ENCODE results near the gene MPPED1. TPM values are rescaled to one million over a fixed set of nuclear protein-coding genes. Genes with fewer than 3 reads are reported as not detected.

The MPPED1 gene
- polyA plus RNA-seq, 1 of the 3 experiments (the other 2 are of a cell fraction) = 0.03 TPM

- no peaks in the 10 kb centered on the region for H3F3A ChIP-seq (replicated peaks; ENCODE audit: insufficient read depth)
- no peak overlapping the region for H3K9ac ChIP-seq
- H3K4me3 ChIP-seq (ENCODE audit: low read depth in 2 of 2, low read length in 1 of 2) = no peak overlapping the region
- ChIA-PET POLR2A (no interaction called here), CTCF (no interaction called here)
- no peaks in the 10 kb centered on the region for H3K4me1 ChIP-seq (ENCODE audit: control insufficient read depth in 1 of 2, insufficient read depth in 2 of 2, low read depth in 1 of 2, low read length in 1 of 2)
- H3K27ac ChIP-seq (ENCODE audit: low read depth in 2 of 2, low read length in 1 of 2) = no peak overlapping the region
- H4K20me1 ChIP-seq (ENCODE audit: insufficient read depth) = no peaks in the 10 kb centered on the region
- DNase-seq = no peak
- TF ChIP-seq FOXJ3 (CRISPR knock-in tag; IDR thresholded peaks at IDR 0.05) (no peak), GABPA (IDR thresholded peaks at IDR 0.05; ENCODE audit: low read depth) (no peak), RFX5 (IDR thresholded peaks at IDR 0.05; ENCODE audit: low read length) (no peak), YY1 (IDR thresholded peaks at IDR 0.05; ENCODE audit: low read depth) (no peak), CHD2 (IDR thresholded peaks at IDR 0.05; ENCODE audit: low read length, partially characterized antibody) (no peak), TEAD4 (IDR thresholded peaks at IDR 0.05; ENCODE audit: borderline replicate concordance, insufficient read depth) (no peak), JUND (IDR thresholded peaks at IDR 0.05) (no peak), RCOR1 (IDR thresholded peaks at IDR 0.05; ENCODE audit: low read length) (no peak), MAX (IDR thresholded peaks at IDR 0.05; ENCODE audit: low read depth) (no peak), FOXM1 (IDR thresholded peaks at IDR 0.05; ENCODE audit: low read depth) (no peak), TCF12 (IDR thresholded peaks at IDR 0.05) (no peak), RAD21 (IDR thresholded peaks at IDR 0.05; ENCODE audit: low read length) (no peak), EZH2phosphoT487 (IDR thresholded peaks at IDR 0.05; ENCODE audit: borderline replicate concordance, low read depth) (no peak), NFIC (IDR thresholded peaks at IDR 0.05; ENCODE audit: borderline replicate concordance) (no peak)
- TF ChIP-seq, protein P1, sequence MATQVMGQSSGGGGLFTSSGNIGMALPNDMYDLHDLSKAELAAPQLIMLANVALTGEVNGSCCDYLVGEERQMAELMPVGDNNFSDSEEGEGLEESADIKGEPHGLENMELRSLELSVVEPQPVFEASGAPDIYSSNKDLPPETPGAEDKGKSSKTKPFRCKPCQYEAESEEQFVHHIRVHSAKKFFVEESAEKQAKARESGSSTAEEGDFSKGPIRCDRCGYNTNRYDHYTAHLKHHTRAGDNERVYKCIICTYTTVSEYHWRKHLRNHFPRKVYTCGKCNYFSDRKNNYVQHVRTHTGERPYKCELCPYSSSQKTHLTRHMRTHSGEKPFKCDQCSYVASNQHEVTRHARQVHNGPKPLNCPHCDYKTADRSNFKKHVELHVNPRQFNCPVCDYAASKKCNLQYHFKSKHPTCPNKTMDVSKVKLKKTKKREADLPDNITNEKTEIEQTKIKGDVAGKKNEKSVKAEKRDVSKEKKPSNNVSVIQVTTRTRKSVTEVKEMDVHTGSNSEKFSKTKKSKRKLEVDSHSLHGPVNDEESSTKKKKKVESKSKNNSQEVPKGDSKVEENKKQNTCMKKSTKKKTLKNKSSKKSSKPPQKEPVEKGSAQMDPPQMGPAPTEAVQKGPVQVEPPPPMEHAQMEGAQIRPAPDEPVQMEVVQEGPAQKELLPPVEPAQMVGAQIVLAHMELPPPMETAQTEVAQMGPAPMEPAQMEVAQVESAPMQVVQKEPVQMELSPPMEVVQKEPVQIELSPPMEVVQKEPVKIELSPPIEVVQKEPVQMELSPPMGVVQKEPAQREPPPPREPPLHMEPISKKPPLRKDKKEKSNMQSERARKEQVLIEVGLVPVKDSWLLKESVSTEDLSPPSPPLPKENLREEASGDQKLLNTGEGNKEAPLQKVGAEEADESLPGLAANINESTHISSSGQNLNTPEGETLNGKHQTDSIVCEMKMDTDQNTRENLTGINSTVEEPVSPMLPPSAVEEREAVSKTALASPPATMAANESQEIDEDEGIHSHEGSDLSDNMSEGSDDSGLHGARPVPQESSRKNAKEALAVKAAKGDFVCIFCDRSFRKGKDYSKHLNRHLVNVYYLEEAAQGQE (IDR thresholded peaks at IDR 0.05; ENCODE audit: low read depth, low read length) = no peak
- TF ChIP-seq, protein P2, sequence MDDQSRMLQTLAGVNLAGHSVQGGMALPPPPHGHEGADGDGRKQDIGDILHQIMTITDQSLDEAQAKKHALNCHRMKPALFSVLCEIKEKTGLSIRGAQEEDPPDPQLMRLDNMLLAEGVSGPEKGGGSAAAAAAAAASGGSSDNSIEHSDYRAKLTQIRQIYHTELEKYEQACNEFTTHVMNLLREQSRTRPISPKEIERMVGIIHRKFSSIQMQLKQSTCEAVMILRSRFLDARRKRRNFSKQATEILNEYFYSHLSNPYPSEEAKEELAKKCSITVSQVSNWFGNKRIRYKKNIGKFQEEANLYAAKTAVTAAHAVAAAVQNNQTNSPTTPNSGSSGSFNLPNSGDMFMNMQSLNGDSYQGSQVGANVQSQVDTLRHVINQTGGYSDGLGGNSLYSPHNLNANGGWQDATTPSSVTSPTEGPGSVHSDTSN (IDR thresholded peaks at IDR 0.05) = no peak
- H3K27me3 ChIP-seq (ENCODE audit: insufficient read depth) = no peaks in the 10 kb centered on the region
- WGBS (ENCODE audit: low lambda C conversion rate) = 48% methylated on average over 3 of the region's 6 CpGs
- no peaks in the 10 kb centered on the region for H3K36me3 ChIP-seq (replicated peaks in 1 of 2; ENCODE audit: control insufficient read depth in 1 of 2, insufficient read depth in 2 of 2, low read length in 1 of 2)
- no peak overlapping the region for H2AFZ ChIP-seq (ENCODE audit: low read depth)
- H3K79me2 ChIP-seq (ENCODE audit: insufficient read depth) = no peaks in the 10 kb centered on the region
- no peaks in the 10 kb centered on the region for H3K9me3 ChIP-seq
- no peaks in the 10 kb centered on the region for H3K9me2 ChIP-seq
- no peak overlapping the region for H3K4me2 ChIP-seq
Observed at GRCh38 chr22:43443152-43443471, 31.3 kb downstream of the MPPED1 start.
